GM19193 (cell line): ENCODE results near the gene UNC119.

ENCODE experiments used
- POLR2A ChIP-seq: IDR thresholded peaks from 4 replicates; pipeline ENCODE4 v1.6.1; 2011; ENCODE audit not compliant: insufficient read depth, insufficient read length; ENCODE audit errors: extremely low read depth

The UNC119 gene

GRCh38 chr17:28553000-28553505, 629 bp upstream of the UNC119 start:
- TF ChIP-seq POLR2A, result no peak

GRCh38 chr17:28551421-28552175, 826 bp downstream of the UNC119 start:
- TF ChIP-seq POLR2A, result no peak

- TF ChIP-seq POLR2A, result no peak
Measured at GRCh38 chr17:28550858-28551257, 1.6 kb downstream of the UNC119 start.

- peak; percentile 52 for TF ChIP-seq POLR2A
Measured at GRCh38 chr17:28549236-28550132, 2.9 kb downstream of the UNC119 start.

- TF ChIP-seq POLR2A, result no peak
Measured at GRCh38 chr17:28548417-28549130, 3.9 kb downstream of the UNC119 start.

GRCh38 chr17:28547623-28548416, 4.6 kb downstream of the UNC119 start:
- TF ChIP-seq POLR2A, result peak; percentile 26

- TF ChIP-seq POLR2A, result no peak
Measured at GRCh38 chr17:28547096-28547622, 5.3 kb downstream of the UNC119 start.

- no peak for TF ChIP-seq POLR2A
Measured at GRCh38 chr17:28545787-28546415, 6.5 kb downstream of the UNC119 start.

GRCh38 chr17:28545141-28545503, 7.3 kb downstream of the UNC119 start:
- TF ChIP-seq POLR2A, result no peak

- no peak for TF ChIP-seq POLR2A
Measured at GRCh38 chr17:28544402-28545140, 7.9 kb downstream of the UNC119 start.

GRCh38 chr17:28541439-28541838, 11.0 kb downstream of the UNC119 start:
- no peak for TF ChIP-seq POLR2A

GRCh38 chr17:28540231-28540630, 12.2 kb downstream of the UNC119 start:
- TF ChIP-seq POLR2A, result no peak
